Ishikawa (cell line): Measurements from ENCODE around the gene NAB1.

ENCODE experiments used
- CREB1 ChIP-seq: IDR thresholded peaks from 2 replicates; pipeline ENCODE4 v1.6.1; 2012; ENCODE audit warnings: low read depth
- EGR1 ChIP-seq: IDR thresholded peaks from 2 replicates; pipeline ENCODE4 v1.6.1; 2012
- EP300 ChIP-seq: IDR thresholded peaks from 2 replicates; pipeline ENCODE4 v1.6.1; 2012; ENCODE audit warnings: borderline replicate concordance
- FOXM1 ChIP-seq: IDR thresholded peaks from 2 replicates; pipeline ENCODE4 v1.6.1; 2012; ENCODE audit warnings: low read depth, borderline replicate concordance
- MAX ChIP-seq: IDR thresholded peaks from 2 replicates; pipeline ENCODE4 v1.6.1; 2012
- RAD21 ChIP-seq: IDR thresholded peaks from 2 replicates; pipeline ENCODE4 v1.6.1; 2012; ENCODE audit warnings: low read depth
- REST ChIP-seq: IDR thresholded peaks from 2 replicates; pipeline ENCODE4 v1.6.1; 2012; ENCODE audit warnings: low read depth, mild to moderate bottlenecking
- TAF1 ChIP-seq: IDR thresholded peaks from 2 replicates; pipeline ENCODE4 v1.6.1; 2012; ENCODE audit warnings: low read depth, mild to moderate bottlenecking
- TCF12 ChIP-seq: IDR thresholded peaks from 2 replicates; pipeline ENCODE4 v1.6.1; 2012; ENCODE audit warnings: low read depth
- TEAD4 ChIP-seq: IDR thresholded peaks from 2 replicates; pipeline ENCODE4 v1.6.1; 2012
- YY1 ChIP-seq: IDR thresholded peaks from 2 replicates; pipeline ENCODE4 v1.6.1; 2012; ENCODE audit warnings: low read depth
- TF ChIP-seq, protein P1 (sequence below): IDR thresholded peaks from 2 replicates; pipeline ENCODE4 v1.6.1; 2012

GRCh38 chr2:190636361-190636760, 12.5 kb upstream of the NAB1 start:
- no peak for TF ChIP-seq REST
- no peak for TF ChIP-seq EGR1
- TF ChIP-seq EP300 = peak; percentile 41; the same call in 1 of the 2 replicates
- TF ChIP-seq FOXM1 = no peak
- no peak for TF ChIP-seq MAX
- TF ChIP-seq CREB1 = no peak
- no peak for TF ChIP-seq TCF12
- no peak for TF ChIP-seq RAD21
- no peak for TF ChIP-seq TAF1
- TF ChIP-seq YY1 = no peak
- TF ChIP-seq TEAD4 = peak; percentile 68
- TF ChIP-seq, protein P1, sequence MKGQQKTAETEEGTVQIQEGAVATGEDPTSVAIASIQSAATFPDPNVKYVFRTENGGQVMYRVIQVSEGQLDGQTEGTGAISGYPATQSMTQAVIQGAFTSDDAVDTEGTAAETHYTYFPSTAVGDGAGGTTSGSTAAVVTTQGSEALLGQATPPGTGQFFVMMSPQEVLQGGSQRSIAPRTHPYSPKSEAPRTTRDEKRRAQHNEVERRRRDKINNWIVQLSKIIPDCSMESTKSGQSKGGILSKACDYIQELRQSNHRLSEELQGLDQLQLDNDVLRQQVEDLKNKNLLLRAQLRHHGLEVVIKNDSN = no peak
